Esophagus (tissue), 2 donors: ENCODE data around the gene ADAMTS12. TPM values are rescaled to one million over a fixed set of nuclear protein-coding genes. Genes with fewer than 3 reads are reported as not detected.

ENCODE experiments used
- H3K27ac ChIP-seq, 2 donors: one replicate each; pipeline ENCODE4 v1.5.1; 2013; ENCODE audit warnings: low read depth in 2 of 2, mild to moderate bottlenecking in 2 of 2, inconsistent platforms in 1 of 2, low read length in 1 of 2, moderate library complexity in 1 of 2
- H3K27me3 ChIP-seq, 2 donors: one replicate each; pipeline ENCODE4 v1.6.1; 2013; ENCODE audit warnings: low read length in 2 of 2, control low read depth in 1 of 2, mild to moderate bottlenecking in 1 of 2; ENCODE audit not compliant: insufficient read depth in 2 of 2, control insufficient read depth in 1 of 2
- H3K36me3 ChIP-seq, 2 donors: one replicate each; pipeline ENCODE4 v1.6.1; 2013; ENCODE audit warnings: low read length in 1 of 2; ENCODE audit not compliant: control insufficient read depth in 2 of 2, insufficient read depth in 2 of 2
- H3K4me1 ChIP-seq, 2 donors: one replicate each; pipeline ENCODE4 v1.6.1; 2013; ENCODE audit warnings: low read length in 1 of 2; ENCODE audit not compliant: control insufficient read depth in 2 of 2, insufficient read depth in 2 of 2
- H3K4me3 ChIP-seq, 2 donors: one replicate each; pipeline ENCODE4 v1.5.1; 2013; ENCODE audit warnings: low read length in 2 of 2, mild to moderate bottlenecking in 2 of 2, low read depth in 1 of 2, moderate library complexity in 1 of 2
- H3K9me3 ChIP-seq, 2 donors: one replicate each; pipeline ENCODE4 v1.6.1; 2013; ENCODE audit warnings: mild to moderate bottlenecking in 2 of 2, low read depth in 1 of 2, low read length in 1 of 2, moderate library complexity in 1 of 2; ENCODE audit not compliant: control insufficient read depth in 2 of 2, insufficient read depth in 1 of 2
- WGBS, 2 donors: extraction: QIAGEN DNeasy Blood & Tissue Kit; methylation state at CpG; one replicate each; pipeline ENCODE4 v1.1.7; 2013; 5-methylcytosine and 5-hydroxymethylcytosine counted together
- polyA plus RNA-seq, 2 donors: library from polyadenylated mRNA; stranded (reverse); fragments of 200-250 nt; gene quantifications; one replicate each; pipeline ENCODE4 v1.2.3, GENCODE V29; 2013
- donor health status: healthy with polysubstance abuse.
- donor health status: Bipolar disorder and iron deficiency.

Gene ADAMTS12, protein sequence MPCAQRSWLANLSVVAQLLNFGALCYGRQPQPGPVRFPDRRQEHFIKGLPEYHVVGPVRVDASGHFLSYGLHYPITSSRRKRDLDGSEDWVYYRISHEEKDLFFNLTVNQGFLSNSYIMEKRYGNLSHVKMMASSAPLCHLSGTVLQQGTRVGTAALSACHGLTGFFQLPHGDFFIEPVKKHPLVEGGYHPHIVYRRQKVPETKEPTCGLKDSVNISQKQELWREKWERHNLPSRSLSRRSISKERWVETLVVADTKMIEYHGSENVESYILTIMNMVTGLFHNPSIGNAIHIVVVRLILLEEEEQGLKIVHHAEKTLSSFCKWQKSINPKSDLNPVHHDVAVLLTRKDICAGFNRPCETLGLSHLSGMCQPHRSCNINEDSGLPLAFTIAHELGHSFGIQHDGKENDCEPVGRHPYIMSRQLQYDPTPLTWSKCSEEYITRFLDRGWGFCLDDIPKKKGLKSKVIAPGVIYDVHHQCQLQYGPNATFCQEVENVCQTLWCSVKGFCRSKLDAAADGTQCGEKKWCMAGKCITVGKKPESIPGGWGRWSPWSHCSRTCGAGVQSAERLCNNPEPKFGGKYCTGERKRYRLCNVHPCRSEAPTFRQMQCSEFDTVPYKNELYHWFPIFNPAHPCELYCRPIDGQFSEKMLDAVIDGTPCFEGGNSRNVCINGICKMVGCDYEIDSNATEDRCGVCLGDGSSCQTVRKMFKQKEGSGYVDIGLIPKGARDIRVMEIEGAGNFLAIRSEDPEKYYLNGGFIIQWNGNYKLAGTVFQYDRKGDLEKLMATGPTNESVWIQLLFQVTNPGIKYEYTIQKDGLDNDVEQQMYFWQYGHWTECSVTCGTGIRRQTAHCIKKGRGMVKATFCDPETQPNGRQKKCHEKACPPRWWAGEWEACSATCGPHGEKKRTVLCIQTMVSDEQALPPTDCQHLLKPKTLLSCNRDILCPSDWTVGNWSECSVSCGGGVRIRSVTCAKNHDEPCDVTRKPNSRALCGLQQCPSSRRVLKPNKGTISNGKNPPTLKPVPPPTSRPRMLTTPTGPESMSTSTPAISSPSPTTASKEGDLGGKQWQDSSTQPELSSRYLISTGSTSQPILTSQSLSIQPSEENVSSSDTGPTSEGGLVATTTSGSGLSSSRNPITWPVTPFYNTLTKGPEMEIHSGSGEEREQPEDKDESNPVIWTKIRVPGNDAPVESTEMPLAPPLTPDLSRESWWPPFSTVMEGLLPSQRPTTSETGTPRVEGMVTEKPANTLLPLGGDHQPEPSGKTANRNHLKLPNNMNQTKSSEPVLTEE (N-terminal part only)
- under 1 TPM; 0.06 to 0.20 TPM for polyA plus RNA-seq

DNA sequence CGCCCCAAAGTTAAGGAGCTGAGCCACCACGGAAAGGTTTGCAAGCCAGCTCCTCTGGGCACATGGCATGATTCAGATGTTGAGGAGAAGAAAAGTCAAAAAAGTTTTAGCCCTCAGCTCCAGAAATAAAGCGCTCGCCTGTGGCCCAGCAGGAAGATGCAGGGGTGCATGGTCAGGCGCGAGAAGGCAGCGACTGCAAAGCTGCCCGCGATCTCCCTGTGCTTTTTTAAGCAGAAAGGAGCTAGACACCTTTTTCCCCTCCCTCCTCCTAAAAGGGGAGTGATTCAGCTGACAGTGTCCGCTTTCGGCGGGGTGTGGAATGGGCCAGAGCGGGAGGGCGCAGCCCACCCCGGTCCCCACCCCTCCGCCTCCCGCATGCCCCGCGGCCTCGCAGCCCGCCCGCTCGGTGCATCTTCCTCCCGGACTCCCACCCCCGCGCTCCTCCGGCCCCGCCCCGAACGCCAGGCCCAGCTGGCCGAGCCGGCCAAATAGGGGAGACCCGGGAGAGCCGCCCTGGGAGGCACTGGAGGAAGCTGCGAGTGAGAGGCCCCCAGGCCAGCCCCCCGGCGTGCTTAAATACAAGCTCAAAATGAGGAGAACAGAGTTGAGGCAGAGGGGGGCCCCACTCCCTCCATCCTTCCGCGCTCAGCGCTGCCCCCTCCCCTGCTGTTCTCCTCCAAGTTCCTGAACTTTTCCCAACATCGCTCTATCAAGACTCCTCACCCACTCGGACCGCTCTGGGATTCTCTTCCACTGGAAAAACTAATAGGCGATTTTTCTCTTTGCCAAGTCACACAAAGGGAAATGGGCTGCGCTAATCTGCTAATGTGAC is at the start of gene ADAMTS12:
TSS of gene ADAMTS12 (minus strand) at position 203 of the 832 bp plus-strand sequence. CDS start at position 69, 134 bp downstream.
- H3K4me1 ChIP-seq, result no peaks in the 10 kb centered on the region
- H3K27ac ChIP-seq, result peak within 1 kb of the TSS in 1 of 2 donors; percentile 18
- no peaks in the 10 kb centered on the region for H3K27me3 ChIP-seq
- H3K9me3 ChIP-seq, result peaks cover 0 to 2% of the 10 kb centered on the region in 2 donors
- WGBS, 2 donors, result 7% methylated on average over 42 to 45 of the region's 45 CpGs
- H3K36me3 ChIP-seq, result no peaks in the 10 kb centered on the region
- H3K4me3 ChIP-seq, result peak within 1 kb of the TSS in 1 of 2 donors; percentile 29

DNA sequence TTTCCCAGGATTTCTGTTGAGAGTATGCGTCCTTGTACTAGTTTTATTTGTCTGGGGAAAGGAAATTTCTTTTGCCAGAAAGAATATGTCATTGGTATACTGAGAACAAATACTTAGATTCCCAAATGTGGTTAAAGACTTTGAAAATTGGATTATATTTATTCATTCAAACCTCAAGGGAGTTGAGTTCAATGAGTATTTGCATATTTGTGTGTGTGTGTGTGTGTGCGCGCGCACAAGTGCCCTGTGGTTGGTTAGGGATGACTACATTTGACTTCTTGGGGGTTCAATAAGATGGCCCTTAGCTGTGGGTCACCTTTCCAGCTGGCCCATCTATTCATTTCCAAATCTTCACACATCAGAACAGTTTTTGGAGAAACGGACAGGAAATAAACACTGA is 49.3 kb upstream of the ADAMTS12 start:
- peaks cover 0 to 2% of the 10 kb centered on the region in 2 donors for H3K9me3 ChIP-seq
- peaks cover 5 to 8% of the 10 kb centered on the region in 2 donors for H3K27me3 ChIP-seq
- no peaks in the 10 kb centered on the region for H3K36me3 ChIP-seq
- peaks cover 0 to 12% of the 10 kb centered on the region in 2 donors for H3K4me1 ChIP-seq
- 82 to 85% methylated on average over 5 of the region's 5 CpGs for WGBS, 2 donors
- no peak overlapping the region for H3K4me3 ChIP-seq
- no peak overlapping the region for H3K27ac ChIP-seq

DNA sequence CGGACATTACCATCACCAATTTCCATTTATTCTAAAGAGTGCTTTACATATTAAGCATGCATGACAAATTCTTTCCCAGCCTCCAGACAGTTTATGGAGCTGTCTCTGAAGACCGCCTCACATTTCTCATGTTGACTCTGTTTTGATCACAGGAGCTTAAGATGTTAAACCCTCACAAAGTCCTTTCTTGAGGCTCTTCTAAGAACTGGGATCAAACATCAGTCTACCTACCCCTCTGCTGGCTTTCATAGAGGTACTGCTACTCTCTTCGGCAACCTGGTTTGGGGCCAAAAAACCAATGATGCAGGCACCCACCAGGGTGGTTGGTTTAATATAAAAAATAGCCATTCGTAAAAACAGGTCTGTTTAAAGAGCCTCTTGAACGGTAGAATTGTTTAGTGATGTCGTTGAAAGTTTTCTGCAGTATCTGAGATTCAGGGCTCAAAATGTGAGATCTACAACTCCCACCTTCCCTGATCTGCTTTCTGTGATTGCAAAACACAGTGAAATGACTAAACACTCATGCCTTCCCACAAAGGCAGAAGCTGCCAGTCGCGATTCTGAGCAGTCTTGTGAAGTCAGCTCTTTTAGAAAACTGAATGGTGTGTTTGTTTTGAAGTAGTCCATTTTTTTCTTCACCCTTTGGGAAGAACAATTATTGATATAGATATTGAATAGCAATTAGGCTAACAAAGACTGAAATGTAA is 47.9 kb upstream of the ADAMTS12 start:
- H3K27me3 ChIP-seq, result peaks cover 8 to 9% of the 10 kb centered on the region in 2 donors
- peaks cover 0 to 2% of the 10 kb centered on the region in 2 donors for H3K9me3 ChIP-seq
- no peaks in the 10 kb centered on the region for H3K36me3 ChIP-seq
- H3K4me1 ChIP-seq, result peaks cover 0 to 15% of the 10 kb centered on the region in 2 donors
- H3K4me3 ChIP-seq, result no peak overlapping the region
- H3K27ac ChIP-seq, result no peak overlapping the region
- 68 to 73% methylated on average over 8 of the region's 8 CpGs for WGBS, 2 donors

DNA sequence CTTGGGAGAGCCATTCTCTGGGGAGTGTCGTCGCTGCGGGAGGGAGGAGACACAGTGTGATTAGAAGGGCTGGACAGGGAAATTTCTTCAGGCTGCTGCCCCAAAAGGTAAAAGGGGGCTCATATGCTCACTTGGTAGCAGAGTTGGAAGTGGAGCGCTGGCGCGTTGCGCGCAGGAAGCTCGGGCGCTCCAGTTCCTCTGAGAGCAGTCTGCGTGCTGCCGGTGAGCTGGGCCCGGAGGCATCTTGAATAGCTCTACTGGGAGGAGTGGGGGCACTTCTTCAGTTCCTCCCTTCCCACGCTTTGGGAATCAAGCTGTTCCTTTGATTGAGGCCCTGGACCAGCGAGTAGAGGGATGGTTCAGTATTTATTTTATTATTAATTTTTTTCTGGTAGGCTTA is 47.1 kb upstream of the ADAMTS12 start:
- no peak overlapping the region for H3K4me3 ChIP-seq
- peaks cover 0 to 15% of the 10 kb centered on the region in 2 donors for H3K4me1 ChIP-seq
- no peaks in the 10 kb centered on the region for H3K36me3 ChIP-seq
- peaks cover 0 to 2% of the 10 kb centered on the region in 2 donors for H3K9me3 ChIP-seq
- H3K27ac ChIP-seq, result no peak overlapping the region
- peaks cover 8 to 9% of the 10 kb centered on the region in 2 donors for H3K27me3 ChIP-seq
- WGBS, 2 donors, result 22 to 25% methylated on average over 15 of the region's 15 CpGs

DNA sequence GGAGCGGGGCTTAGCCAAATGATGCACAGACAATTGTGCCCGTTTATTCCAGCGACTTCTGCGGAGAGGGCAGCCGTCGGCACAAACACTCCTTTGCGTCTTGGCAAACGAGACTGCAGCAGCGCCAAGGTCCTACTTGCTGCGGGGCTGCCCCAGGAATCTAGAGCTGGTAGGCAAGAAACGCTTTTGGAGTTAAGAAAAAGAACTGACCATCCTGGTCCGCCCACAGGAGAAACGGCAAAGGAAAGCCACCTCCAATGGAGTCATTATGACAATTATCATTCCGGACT is 46.7 kb upstream of the ADAMTS12 start:
- Histone ChIP-seq H3K9me3 (peaks cover 0 to 2% of the 10 kb centered on the region in 2 donors), H3K27me3 (peaks cover 8 to 9% of the 10 kb centered on the region in 2 donors), H3K4me1 (peaks cover 0 to 15% of the 10 kb centered on the region in 2 donors), H3K36me3 (no peaks in the 10 kb centered on the region), H3K27ac (no peak overlapping the region), H3K4me3 (no peak overlapping the region)
- 30 to 37% methylated on average over 14 of the region's 14 CpGs for WGBS, 2 donors

DNA sequence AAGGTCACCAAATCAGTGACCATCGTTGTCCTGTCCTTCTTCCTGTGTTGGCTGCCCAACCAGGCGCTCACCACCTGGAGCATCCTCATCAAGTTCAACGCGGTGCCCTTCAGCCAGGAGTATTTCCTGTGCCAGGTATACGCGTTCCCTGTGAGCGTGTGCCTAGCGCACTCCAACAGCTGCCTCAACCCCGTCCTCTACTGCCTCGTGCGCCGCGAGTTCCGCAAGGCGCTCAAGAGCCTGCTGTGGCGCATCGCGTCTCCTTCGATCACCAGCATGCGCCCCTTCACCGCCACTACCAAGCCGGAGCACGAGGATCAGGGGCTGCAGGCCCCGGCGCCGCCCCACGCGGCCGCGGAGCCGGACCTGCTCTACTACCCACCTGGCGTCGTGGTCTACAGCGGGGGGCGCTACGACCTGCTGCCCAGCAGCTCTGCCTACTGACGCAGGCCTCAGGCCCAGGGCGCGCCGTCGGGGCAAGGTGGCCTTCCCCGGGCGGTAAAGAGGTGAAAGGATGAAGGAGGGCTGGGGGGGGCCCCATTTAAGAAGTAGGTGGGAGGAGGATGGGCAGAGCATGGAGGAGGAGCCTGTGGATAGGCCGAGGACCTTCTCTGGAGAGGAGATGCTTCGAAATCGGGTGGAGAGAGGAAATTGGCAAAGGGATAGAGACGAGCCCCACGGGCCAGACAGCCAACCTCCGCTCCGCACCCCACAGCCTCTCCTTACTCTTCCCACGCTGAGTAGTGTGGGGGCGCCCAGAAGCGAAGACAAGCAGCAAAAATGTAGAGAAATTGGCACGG is 46.1 kb upstream of the ADAMTS12 start:
- WGBS, 2 donors, result 27 to 33% methylated on average over 54 of the region's 54 CpGs
- Histone ChIP-seq H3K27ac (no peak overlapping the region), H3K27me3 (peaks cover 8 to 9% of the 10 kb centered on the region in 2 donors), H3K4me3 (no peak overlapping the region), H3K9me3 (peaks cover 0 to 2% of the 10 kb centered on the region in 2 donors), H3K36me3 (no peaks in the 10 kb centered on the region), H3K4me1 (peaks cover 0 to 15% of the 10 kb centered on the region in 2 donors)

DNA sequence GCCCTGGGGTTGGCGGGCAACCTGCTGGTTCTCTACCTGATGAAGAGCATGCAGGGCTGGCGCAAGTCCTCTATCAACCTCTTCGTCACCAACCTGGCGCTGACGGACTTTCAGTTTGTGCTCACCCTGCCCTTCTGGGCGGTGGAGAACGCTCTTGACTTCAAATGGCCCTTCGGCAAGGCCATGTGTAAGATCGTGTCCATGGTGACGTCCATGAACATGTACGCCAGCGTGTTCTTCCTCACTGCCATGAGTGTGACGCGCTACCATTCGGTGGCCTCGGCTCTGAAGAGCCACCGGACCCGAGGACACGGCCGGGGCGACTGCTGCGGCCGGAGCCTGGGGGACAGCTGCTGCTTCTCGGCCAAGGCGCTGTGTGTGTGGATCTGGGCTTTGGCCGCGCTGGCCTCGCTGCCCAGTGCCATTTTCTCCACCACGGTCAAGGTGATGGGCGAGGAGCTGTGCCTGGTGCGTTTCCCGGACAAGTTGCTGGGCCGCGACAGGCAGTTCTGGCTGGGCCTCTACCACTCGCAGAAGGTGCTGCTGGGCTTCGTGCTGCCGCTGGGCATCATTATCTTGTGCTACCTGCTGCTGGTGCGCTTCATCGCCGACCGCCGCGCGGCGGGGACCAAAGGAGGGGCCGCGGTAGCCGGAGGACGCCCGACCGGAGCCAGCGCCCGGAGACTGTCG is 45.4 kb upstream of the ADAMTS12 start:
- Histone ChIP-seq H3K27ac (no peak overlapping the region), H3K27me3 (peaks cover 8 to 9% of the 10 kb centered on the region in 2 donors), H3K36me3 (no peaks in the 10 kb centered on the region), H3K9me3 (peaks cover 0 to 2% of the 10 kb centered on the region in 2 donors), H3K4me3 (no peak overlapping the region), H3K4me1 (peaks cover 0 to 15% of the 10 kb centered on the region in 2 donors)
- 42% methylated on average over 54 of the region's 54 CpGs for WGBS, 2 donors
